Loucy (cell line): ENCODE measurements around the gene CCDC110.

Experiments
- EZH2phosphoT487 ChIP-seq: fragments of 200-600 bp; IDR thresholded peaks from 2 replicates; pipeline ENCODE4 v1.6.1; 2018; ENCODE audit warnings: antibody characterized with exemption, mild to moderate bottlenecking, moderate library complexity, borderline replicate concordance
- TF ChIP-seq, protein P1 (sequence below): fragments of 200-600 bp; sonication (generic); conservative IDR thresholded peaks from 2 replicates; pipeline ENCODE4 v1.5.1; 2014; ENCODE audit warnings: mild to moderate bottlenecking, antibody characterized with exemption, low read length

DNA sequence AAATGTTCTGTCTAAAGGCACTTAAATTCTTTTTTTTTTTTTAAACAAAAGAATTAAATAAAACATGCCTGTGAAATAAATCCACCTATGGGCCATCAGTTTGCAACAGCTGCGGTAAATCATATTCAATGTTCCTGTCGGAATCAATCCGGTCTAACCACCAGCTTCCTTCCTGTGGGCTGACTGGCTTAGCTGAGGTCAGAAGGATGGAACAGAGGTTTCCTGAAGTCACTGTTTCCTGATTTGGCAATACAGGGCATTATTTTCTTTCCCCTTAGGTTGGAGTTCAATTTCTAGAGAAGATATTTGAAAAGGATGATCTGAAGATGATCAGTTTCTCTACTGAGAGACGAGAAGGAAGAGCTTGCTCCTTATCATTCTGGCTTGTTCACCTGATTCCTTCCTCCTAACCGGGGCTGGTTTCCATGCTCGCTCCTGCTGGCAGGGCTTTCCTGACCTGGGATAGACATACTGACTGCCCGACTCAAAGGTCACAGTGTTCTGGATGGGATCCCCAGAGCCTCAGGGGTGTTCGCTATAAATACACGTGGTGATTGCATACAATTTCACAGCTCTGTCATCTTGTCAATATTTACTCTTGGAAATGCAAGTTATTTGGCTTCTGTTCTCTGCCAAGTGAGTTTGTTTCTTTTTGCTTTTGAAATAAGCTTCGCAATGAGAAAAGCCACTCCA lies 42.1 kb upstream of the CCDC110 start:
- TF ChIP-seq, protein P1, sequence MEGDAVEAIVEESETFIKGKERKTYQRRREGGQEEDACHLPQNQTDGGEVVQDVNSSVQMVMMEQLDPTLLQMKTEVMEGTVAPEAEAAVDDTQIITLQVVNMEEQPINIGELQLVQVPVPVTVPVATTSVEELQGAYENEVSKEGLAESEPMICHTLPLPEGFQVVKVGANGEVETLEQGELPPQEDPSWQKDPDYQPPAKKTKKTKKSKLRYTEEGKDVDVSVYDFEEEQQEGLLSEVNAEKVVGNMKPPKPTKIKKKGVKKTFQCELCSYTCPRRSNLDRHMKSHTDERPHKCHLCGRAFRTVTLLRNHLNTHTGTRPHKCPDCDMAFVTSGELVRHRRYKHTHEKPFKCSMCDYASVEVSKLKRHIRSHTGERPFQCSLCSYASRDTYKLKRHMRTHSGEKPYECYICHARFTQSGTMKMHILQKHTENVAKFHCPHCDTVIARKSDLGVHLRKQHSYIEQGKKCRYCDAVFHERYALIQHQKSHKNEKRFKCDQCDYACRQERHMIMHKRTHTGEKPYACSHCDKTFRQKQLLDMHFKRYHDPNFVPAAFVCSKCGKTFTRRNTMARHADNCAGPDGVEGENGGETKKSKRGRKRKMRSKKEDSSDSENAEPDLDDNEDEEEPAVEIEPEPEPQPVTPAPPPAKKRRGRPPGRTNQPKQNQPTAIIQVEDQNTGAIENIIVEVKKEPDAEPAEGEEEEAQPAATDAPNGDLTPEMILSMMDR = no peak
- peak; percentile 80; the same call in 1 of the 2 replicates for TF ChIP-seq EZH2phosphoT487
